ENCODE results near the gene PNPLA3. TPM values are rescaled to one million over a fixed set of nuclear protein-coding genes. Genes with fewer than 3 reads are reported as not detected.

Gene PNPLA3
- total RNA-seq, 3 donors from 2014 or later (not counting 1 experiment from before 2014, with no cell fraction given), result 0.53 to 0.54 TPM; not detected in 1

GRCh38 chr22:43909708-43910107 lies 13.9 kb upstream of the PNPLA3 start:
- WGBS (ENCODE audit: insufficient coverage), result 75% methylated on average over 1 of the region's 1 CpG
- H3K4me1 Mint-ChIP-seq, result no peaks in the 10 kb centered on the region

GRCh38 chr22:43910178-43910695 lies 13.4 kb upstream of the PNPLA3 start:
- Histone ChIP-seq H3K9me3 (ENCODE audit: control insufficient read depth, insufficient read depth, low read length) (no peaks in the 10 kb centered on the region), H3K4me1 (ENCODE audit: control insufficient read depth, insufficient read depth, low read length) (no peaks in the 10 kb centered on the region), H3K4me3 (ENCODE audit: low read length) (no peak overlapping the region), H3K36me3 (ENCODE audit: control insufficient read depth, insufficient read depth, low read length) (no peaks in the 10 kb centered on the region), H3K27ac (ENCODE audit: low read length) (no peak overlapping the region), H3K27me3 (ENCODE audit: control insufficient read depth, insufficient read depth, low read length) (no peaks in the 10 kb centered on the region)
- no peaks in the 10 kb centered on the region for H3K36me3 Mint-ChIP-seq
- DNase-seq (no peak), ATAC-seq (no peak)
- H3K27ac Mint-ChIP-seq, result no peak overlapping the region
- TF ChIP-seq CTCF (IDR thresholded peaks at IDR 0.05), result no peak
- 73% methylated on average over 6 of the region's 6 CpGs for WGBS (ENCODE audit: insufficient coverage)
- peaks cover 12 to 27% of the 10 kb centered on the region in 2 donors for H3K27me3 Mint-ChIP-seq (ENCODE audit: low read depth in 2 of 2)
- no peak overlapping the region for H3K4me3 Mint-ChIP-seq
- no peaks in the 10 kb centered on the region for H3K4me1 Mint-ChIP-seq
- intact Hi-C loops (cut with micrococcal nuclease), result no loop called here
- no peaks in the 10 kb centered on the region for H3K9me3 Mint-ChIP-seq

More at GRCh38 chr22:43909708-43910107, 13.9 kb upstream of the PNPLA3 start:
- no peak overlapping the region for H3K27ac Mint-ChIP-seq
- DNase-seq (no peak), ATAC-seq (no peak)
- H3K4me1 ChIP-seq (ENCODE audit: control insufficient read depth, insufficient read depth, low read length), result no peaks in the 10 kb centered on the region
- no peak for TF ChIP-seq CTCF (IDR thresholded peaks at IDR 0.05)
- H3K27me3 Mint-ChIP-seq (ENCODE audit: low read depth in 2 of 2), result peaks cover 12 to 27% of the 10 kb centered on the region in 2 donors
- intact Hi-C loops (cut with micrococcal nuclease), result no loop called here
- no peak overlapping the region for H3K4me3 ChIP-seq (ENCODE audit: low read length)
- H3K36me3 Mint-ChIP-seq, result no peaks in the 10 kb centered on the region
- H3K27me3 ChIP-seq (ENCODE audit: control insufficient read depth, insufficient read depth, low read length), result no peaks in the 10 kb centered on the region
- H3K4me3 Mint-ChIP-seq, result no peak overlapping the region
- H3K9me3 ChIP-seq (ENCODE audit: control insufficient read depth, insufficient read depth, low read length), result no peaks in the 10 kb centered on the region
- H3K27ac ChIP-seq (ENCODE audit: low read length), result no peak overlapping the region
- H3K9me3 Mint-ChIP-seq, result no peaks in the 10 kb centered on the region
- no peaks in the 10 kb centered on the region for H3K36me3 ChIP-seq (ENCODE audit: control insufficient read depth, insufficient read depth, low read length)

- no peak for DNase-seq
- no peaks in the 10 kb centered on the region for H3K4me1 ChIP-seq (ENCODE audit: control insufficient read depth, insufficient read depth, low read length)
- no peak overlapping the region for H3K4me3 Mint-ChIP-seq
Observed at GRCh38 chr22:43911351-43911750, 12.3 kb upstream of the PNPLA3 start.

More at GRCh38 chr22:43911351-43911750, 12.3 kb upstream of the PNPLA3 start:
- no peak for TF ChIP-seq CTCF (IDR thresholded peaks at IDR 0.05)
- 26% methylated on average over 4 of the region's 4 CpGs for WGBS (ENCODE audit: insufficient coverage)
- no peak for ATAC-seq
- Histone ChIP-seq H3K9me3 (ENCODE audit: control insufficient read depth, insufficient read depth, low read length) (no peaks in the 10 kb centered on the region), H3K4me3 (ENCODE audit: low read length) (no peak overlapping the region), H3K27me3 (ENCODE audit: control insufficient read depth, insufficient read depth, low read length) (no peaks in the 10 kb centered on the region), H3K27ac (ENCODE audit: low read length) (no peak overlapping the region), H3K36me3 (ENCODE audit: control insufficient read depth, insufficient read depth, low read length) (no peaks in the 10 kb centered on the region)
- no peak overlapping the region for H3K27ac Mint-ChIP-seq
- no peaks in the 10 kb centered on the region for H3K4me1 Mint-ChIP-seq
- intact Hi-C loops (cut with micrococcal nuclease), result no loop called here
- peaks cover 12 to 30% of the 10 kb centered on the region in 2 donors for H3K27me3 Mint-ChIP-seq (ENCODE audit: low read depth in 2 of 2)
- no peaks in the 10 kb centered on the region for H3K9me3 Mint-ChIP-seq
- H3K36me3 Mint-ChIP-seq, result no peaks in the 10 kb centered on the region

Data from natural killer cell (primary cell).